NCI-H2081 (cell line): ENCODE measurements around the gene COL18A1.

Source experiments
- DNase-seq, 2 experiments: peaks; one replicate each; lab custom pipeline; 2025; lab: John Stamatoyannopoulos, UW

The COL18A1 gene

DNA sequence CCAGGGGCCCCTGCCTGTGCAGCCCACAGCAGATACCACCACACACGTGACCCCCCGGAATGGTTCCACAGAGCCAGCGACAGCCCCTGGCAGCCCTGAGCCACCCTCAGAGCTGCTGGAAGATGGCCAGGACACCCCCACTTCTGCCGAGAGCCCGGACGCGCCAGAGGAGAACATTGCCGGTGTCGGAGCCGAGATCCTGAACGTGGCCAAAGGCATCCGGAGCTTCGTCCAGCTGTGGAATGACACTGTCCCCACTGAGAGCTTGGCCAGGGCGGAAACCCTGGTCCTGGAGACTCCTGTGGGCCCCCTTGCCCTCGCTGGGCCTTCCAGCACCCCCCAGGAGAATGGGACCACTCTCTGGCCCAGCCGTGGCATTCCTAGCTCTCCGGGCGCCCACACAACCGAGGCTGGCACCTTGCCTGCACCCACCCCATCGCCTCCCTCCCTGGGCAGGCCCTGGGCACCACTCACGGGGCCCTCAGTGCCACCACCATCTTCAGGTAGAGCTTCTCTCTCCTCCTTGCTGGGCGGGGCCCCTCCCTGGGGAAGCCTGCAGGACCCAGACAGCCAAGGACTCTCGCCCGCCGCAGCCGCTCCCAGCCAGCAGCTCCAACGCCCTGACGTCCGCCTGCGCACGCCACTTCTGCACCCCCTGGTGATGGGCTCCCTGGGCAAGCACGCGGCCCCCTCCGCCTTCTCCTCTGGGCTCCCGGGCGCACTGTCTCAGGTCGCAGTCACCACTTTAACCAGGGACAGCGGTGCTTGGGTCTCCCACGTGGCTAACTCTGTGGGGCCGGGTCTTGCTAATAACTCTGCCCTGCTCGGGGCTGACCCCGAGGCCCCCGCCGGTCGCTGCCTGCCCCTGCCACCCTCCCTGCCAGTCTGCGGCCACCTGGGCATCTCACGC lies 51.0 kb downstream of the COL18A1 start:
- DNase-seq = no peak

- no peak for DNase-seq
Measured at GRCh38 chr21:45456584-45457160, 51.7 kb downstream of the COL18A1 start.

- DNase-seq = no peak
Measured at GRCh38 chr21:45457161-45457831, 52.3 kb downstream of the COL18A1 start.

GRCh38 chr21:45457832-45458172 lies 52.8 kb downstream of the COL18A1 start:
- no peak for DNase-seq

GRCh38 chr21:45458281-45459170 lies 53.6 kb downstream of the COL18A1 start:
- DNase-seq = no peak

DNA sequence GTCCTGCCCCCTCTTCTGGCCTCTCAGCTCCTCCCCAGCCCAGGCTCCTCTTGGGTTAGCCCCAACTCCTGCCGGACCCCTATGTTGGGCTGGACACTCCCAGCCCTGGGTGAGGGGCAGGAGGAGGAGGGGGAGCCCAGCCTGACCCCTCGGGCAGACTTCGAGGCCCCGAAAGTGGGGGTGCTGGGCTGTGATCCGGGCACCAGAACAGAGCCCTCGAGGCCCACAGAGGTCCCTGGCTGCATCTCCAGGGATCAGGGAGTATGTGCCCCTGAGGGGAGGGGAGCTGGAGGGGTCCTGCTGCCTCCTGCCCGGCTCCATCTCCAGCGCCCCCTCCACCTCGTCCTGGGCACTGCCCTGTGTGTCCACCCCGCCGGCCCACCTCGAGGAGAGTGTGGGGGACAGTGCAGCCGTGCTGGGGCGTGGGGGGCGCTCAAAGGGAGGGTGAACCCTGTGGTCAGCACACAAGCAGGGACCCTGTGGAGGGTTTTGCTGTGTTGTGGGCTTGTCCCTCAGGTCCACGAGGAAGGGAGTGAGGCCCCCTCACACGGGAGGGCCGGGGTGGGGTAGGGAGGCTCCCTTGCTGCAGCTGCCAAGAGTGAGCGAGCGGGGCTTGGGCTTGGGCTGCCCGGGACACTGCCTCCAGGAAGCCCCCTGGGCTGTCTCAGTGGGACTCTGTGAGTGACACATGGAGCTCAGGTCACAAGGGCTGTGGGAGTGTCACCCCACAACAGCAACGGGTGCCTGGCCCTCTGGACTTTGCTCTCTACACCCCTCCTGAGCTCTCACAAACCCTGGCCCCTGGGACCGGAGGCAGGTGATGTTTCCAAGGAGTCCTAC lies 54.4 kb downstream of the COL18A1 start:
- no peak for DNase-seq

DNA sequence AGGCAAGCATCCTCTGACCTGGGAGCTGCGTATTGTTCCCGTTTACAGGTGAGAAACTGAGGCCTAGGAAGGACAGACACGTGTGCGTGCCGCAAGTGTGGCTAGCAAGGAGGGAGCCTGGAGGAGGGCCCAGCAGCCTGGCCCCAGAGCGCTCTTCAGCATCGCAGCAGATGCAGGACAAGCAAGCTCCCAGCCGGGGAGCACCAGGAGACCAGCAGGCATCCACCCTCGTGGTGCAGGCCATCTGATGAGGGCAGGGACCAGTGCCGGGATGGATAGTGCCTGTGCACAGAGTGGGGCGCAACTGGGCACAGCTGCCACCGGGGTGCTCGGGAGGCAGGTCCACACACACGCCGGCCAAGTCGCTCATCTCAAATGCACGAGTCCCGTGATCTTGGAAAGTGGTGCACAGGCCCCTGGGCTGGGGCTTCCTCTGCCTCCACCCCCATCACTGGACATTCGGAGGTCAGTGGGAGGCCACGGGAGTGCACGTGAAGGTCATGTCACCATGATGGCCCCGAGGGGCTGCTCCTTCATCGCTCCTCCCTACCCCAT lies 55.1 kb downstream of the COL18A1 start:
- no peak for DNase-seq

- DNase-seq = no peak
Measured at GRCh38 chr21:45460611-45461368, 55.8 kb downstream of the COL18A1 start.

DNA sequence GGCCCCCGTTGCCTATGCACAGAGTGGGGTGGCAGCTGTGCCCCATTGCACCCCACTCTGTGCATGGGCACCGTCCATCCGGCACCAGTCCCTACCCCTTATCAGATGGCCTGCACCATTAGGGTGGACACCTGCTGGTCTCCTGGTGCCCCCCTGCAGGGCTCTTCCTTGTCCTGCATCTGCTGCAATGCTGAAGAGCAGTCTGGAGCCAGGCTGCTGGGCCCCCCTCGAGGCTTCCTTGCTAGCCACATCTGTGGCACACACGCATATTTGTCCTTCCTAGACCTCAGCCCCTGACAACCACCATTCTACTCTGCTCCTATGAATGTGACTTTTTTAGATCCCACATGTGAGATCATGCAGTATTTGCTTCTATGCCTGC lies 56.4 kb downstream of the COL18A1 start:
- DNase-seq = no peak

GRCh38 chr21:45461806-45462341 lies 56.9 kb downstream of the COL18A1 start:
- no peak for DNase-seq

GRCh38 chr21:45463871-45464270 lies 58.9 kb downstream of the COL18A1 start:
- DNase-seq = no peak

GRCh38 chr21:45464309-45464708 lies 59.3 kb downstream of the COL18A1 start:
- DNase-seq = no peak

DNA sequence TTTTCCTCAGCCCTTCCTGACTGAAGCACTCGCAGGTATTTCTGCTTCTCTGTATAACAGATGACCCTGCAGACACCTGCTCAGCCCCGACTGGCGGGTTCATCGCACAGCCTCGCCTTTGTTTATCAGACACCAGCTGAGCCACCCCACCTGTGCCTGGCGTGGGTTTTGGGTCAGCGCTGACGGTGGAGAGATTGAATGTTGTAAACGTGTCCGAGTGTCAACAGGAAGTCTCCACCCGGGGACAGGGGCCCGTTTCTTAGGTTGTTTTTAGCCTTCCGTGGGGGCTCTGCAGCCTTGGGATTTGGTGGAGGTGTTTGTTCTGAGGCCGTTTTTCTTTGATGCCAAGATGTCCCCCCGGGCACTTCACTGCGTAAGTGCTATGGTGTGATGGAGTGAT lies 60.1 kb downstream of the COL18A1 start:
- no peak for DNase-seq

GRCh38 chr21:45465611-45466329 lies 60.8 kb downstream of the COL18A1 start:
- no peak for DNase-seq

DNA sequence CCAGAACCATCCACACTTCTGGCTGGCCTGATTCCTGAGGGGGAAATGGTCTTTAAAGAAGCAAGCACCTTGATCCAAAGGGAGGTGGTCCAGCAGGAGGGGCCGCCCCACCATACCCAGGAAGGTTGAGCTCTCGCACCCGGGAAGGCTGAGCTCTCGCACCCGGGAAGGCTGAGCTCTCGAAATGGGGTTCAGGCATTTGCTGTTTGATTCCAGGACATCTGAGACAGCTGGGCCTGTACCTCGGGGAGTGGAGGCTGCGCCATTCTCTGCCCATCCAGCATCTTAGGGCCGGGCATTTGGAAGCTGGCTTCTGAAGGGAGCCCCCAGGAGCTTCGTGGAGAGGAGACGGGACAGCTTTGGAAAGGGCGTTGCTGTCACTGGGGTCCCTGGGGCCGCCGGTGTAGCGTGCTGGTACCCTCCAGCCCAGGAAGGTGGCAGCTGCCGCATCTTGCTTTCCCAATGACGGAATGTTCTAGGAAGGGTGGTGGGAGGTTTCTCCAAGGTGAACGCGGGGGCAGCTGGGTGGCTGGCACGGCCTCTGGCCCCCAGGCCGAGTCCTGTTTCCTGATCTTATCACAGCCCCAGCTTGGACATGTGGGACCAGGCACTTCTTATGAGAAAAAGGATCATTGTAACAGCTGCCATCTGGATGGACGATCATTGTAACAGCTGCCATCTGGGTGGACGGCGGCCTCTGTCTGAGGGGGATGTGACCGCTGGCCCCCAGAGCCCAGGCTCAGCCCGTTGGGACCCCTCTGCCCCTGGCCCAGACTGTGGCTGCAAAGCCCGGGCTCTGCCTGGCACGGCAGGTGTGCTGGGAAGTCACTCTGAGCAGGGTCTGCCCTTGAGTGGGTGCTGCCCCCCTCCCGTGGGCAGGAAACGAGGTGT lies 61.6 kb downstream of the COL18A1 start:
- no peak for DNase-seq

GRCh38 chr21:45467221-45467779 lies 62.3 kb downstream of the COL18A1 start:
- no peak for DNase-seq

- no peak for DNase-seq
Measured at GRCh38 chr21:45468051-45468970, 63.3 kb downstream of the COL18A1 start.
